Measurements from ENCODE around the gene CPXM2. TPM values are rescaled to one million over a fixed set of nuclear protein-coding genes. Genes with fewer than 3 reads are reported as not detected.

The CPXM2 gene
- total RNA-seq, 1 donor from 2014 or later: 9.7 TPM

DNA sequence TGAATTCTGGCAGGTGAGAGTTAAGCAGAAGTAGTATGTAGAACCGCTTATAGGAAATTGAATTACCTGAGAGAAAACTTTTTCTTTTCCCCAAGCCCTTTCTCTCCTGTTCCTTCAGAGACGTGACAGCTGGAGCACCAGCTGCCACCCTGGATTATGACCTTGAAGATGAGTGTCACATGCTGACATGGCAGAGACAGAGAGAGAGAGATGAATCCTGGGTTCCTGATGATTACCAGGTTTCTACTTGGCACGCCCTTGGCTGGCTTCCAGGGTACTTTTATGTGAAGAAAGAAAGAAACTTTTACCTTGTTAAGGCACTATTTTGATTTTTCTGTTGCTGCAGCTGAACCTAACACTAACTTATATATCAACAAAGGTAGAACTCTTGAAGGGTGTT is 125.6 kb downstream of the CPXM2 start:
- no peaks in the 10 kb centered on the region for H3K9me3 ChIP-seq
- intact Hi-C loops (cut with DNase I): no loop called here
- H3K36me3 ChIP-seq: no peaks in the 10 kb centered on the region
- DNase-seq: no peak
- no peak overlapping the region for H3K27ac ChIP-seq
- no peaks in the 10 kb centered on the region for H3K27me3 ChIP-seq
- TF ChIP-seq, protein P1, sequence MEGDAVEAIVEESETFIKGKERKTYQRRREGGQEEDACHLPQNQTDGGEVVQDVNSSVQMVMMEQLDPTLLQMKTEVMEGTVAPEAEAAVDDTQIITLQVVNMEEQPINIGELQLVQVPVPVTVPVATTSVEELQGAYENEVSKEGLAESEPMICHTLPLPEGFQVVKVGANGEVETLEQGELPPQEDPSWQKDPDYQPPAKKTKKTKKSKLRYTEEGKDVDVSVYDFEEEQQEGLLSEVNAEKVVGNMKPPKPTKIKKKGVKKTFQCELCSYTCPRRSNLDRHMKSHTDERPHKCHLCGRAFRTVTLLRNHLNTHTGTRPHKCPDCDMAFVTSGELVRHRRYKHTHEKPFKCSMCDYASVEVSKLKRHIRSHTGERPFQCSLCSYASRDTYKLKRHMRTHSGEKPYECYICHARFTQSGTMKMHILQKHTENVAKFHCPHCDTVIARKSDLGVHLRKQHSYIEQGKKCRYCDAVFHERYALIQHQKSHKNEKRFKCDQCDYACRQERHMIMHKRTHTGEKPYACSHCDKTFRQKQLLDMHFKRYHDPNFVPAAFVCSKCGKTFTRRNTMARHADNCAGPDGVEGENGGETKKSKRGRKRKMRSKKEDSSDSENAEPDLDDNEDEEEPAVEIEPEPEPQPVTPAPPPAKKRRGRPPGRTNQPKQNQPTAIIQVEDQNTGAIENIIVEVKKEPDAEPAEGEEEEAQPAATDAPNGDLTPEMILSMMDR (IDR thresholded peaks at IDR 0.05): no peak
- H3K4me3 ChIP-seq: no peak overlapping the region
- no peak for ATAC-seq
- no peaks in the 10 kb centered on the region for H3K4me1 ChIP-seq

DNA sequence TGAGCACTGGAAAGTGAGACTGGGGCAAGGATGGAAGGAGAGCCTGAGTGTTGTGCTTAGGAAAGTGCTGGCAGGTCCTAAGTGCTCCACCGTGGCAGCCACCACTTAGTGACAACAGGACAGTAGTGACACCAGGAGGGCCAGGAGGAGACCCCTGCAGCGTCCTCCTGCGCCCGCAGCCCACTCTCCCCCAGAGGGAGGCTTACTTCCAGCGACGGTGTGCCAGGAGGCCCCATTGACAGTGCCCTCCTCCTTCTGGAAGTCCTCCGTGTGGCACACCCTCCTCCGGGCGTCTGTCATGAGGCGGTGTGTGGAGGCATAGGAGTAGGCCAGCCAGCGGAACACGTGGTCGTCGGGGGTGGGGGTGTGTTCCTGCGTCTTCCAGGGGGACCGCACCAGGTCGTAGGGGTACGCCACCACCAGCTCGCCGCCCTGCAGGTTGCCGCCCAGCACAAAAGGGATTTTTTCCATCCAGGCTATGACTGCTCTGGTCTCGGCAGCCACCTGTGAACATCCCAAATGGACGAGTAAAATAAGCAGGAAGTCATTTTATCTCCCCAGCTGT is 129.9 kb downstream of the CPXM2 start:
- intact Hi-C loops (cut with DNase I): no loop called here
- no peak overlapping the region for H3K27ac ChIP-seq
- ATAC-seq: peak; percentile 32
- H3K4me1 ChIP-seq: no peaks in the 10 kb centered on the region
- TF ChIP-seq, protein P1 (IDR thresholded peaks at IDR 0.05): no peak
- no peaks in the 10 kb centered on the region for H3K36me3 ChIP-seq
- no peak for DNase-seq
- H3K27me3 ChIP-seq: no peaks in the 10 kb centered on the region
- no peaks in the 10 kb centered on the region for H3K9me3 ChIP-seq
- no peak overlapping the region for H3K4me3 ChIP-seq

DNA sequence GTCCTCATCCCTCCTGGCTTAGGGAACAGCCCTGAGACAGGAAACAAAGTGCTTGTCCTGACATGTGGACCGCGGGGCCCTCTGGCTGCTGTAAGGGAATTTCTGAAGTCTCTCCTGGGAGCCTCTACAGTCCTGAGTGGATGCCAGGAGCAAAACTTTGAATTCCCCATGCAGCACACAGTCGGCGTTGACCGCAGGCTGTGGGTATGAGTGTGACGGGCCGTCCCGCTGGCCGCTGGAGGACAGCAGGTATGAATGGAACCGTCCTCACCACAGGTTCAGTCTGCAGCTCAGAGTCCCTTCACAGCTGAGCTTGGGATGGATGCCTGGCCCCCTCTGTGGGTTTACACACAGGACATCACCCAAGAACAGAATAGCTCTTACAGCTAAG is 130.6 kb downstream of the CPXM2 start:
- no peak for DNase-seq
- no peaks in the 10 kb centered on the region for H3K36me3 ChIP-seq
- intact Hi-C loops (cut with DNase I): no loop called here

DNA sequence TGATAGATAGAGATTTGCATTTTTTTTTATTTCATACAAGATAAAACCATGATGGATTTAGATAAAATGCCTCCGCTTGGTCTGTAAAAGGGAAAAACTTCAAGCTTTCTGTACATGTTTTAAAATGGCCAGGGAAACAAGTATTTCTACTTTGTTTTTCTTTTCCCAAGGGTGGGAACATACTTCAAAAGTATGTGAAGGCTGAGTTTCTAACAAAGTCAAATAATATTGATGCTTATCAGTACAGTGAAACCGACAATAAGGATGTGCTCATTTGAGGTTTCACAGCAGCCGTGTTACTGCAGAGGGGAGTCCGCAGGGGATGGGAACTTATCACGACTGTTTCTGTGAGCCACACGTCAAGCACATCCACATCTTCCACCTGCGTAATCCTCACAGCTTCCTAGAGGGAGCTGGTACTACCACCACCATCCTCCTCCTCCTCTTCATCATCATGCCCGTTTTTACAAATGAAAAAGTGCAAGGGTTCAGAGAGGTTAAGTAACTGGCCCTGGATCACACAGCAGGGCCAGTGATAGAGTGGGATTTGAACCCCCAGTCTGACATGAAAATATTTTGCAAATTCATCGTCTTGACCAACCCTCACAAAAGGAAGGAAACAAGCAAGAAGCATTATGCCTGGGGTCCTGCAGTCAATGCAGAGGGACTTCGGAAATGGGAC is 131.1 kb downstream of the CPXM2 start:
- ATAC-seq (no peak), DNase-seq (no peak)
- TF ChIP-seq, protein P1 (IDR thresholded peaks at IDR 0.05): no peak
- intact Hi-C loops (cut with DNase I): no loop called here
- H3K4me3 ChIP-seq: no peak overlapping the region
- H3K27me3 ChIP-seq: no peaks in the 10 kb centered on the region
- H3K36me3 ChIP-seq: no peaks in the 10 kb centered on the region
- H3K4me1 ChIP-seq: no peaks in the 10 kb centered on the region
- no peaks in the 10 kb centered on the region for H3K9me3 ChIP-seq
- no peak overlapping the region for H3K27ac ChIP-seq

More for the DNA sequence above, 130.6 kb downstream of the CPXM2 start:
- peak; percentile 9 for ATAC-seq
- Histone ChIP-seq H3K27me3 (no peaks in the 10 kb centered on the region), H3K4me1 (no peaks in the 10 kb centered on the region), H3K4me3 (no peak overlapping the region), H3K9me3 (no peaks in the 10 kb centered on the region), H3K27ac (no peak overlapping the region)
- TF ChIP-seq, protein P1 (IDR thresholded peaks at IDR 0.05): no peak

DNA sequence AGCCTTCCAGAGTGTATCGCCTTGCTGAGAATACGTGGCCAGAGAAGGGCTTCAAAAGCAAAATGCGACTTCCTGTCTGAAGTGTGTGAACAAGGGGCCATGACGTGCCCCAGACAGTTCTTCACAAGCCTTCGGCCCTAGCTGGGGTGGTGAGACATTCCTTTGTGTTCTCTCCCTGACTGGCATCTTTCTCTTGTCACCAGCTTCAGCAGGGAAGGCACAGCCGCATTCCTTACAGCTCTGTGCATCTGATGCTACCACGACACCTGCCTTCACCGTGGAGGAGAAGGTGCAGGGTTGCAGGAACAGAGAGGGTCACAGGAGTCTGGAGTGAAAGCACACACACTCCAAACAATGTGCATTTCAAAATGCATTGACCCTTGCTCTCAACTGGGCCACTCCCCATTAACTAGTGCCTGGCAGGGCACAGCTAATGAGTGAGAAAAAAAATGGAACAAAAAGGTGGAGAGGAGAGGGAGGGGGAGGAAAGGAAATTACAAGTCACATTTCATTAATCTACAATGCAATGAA is 132.0 kb downstream of the CPXM2 start:
- TF ChIP-seq, protein P1 (IDR thresholded peaks at IDR 0.05): no peak
- Histone ChIP-seq H3K36me3 (no peaks in the 10 kb centered on the region), H3K27ac (no peak overlapping the region), H3K4me3 (no peak overlapping the region), H3K9me3 (no peaks in the 10 kb centered on the region), H3K4me1 (no peaks in the 10 kb centered on the region), H3K27me3 (peaks cover 4% of the 10 kb centered on the region)
- DNase-seq (no peak), ATAC-seq (no peak)
- intact Hi-C loops (cut with DNase I): no loop called here

Measured in upper lobe of right lung (tissue), 1 donor.